GM21360 (cell line): ENCODE measurements around the gene CFAP206.
A peak's percentile ranks its signal among the peaks of the same experiment; 100 is the strongest.

Experiments used
- ATAC-seq: cut with Tn5 transposase; IDR thresholded peaks from one replicate; pipeline ENCODE4 v1.9.1; 2021; ENCODE audit warnings: mild to moderate bottlenecking, moderate library complexity; ENCODE audit not compliant: unreplicated experiment

Gene CFAP206

DNA sequence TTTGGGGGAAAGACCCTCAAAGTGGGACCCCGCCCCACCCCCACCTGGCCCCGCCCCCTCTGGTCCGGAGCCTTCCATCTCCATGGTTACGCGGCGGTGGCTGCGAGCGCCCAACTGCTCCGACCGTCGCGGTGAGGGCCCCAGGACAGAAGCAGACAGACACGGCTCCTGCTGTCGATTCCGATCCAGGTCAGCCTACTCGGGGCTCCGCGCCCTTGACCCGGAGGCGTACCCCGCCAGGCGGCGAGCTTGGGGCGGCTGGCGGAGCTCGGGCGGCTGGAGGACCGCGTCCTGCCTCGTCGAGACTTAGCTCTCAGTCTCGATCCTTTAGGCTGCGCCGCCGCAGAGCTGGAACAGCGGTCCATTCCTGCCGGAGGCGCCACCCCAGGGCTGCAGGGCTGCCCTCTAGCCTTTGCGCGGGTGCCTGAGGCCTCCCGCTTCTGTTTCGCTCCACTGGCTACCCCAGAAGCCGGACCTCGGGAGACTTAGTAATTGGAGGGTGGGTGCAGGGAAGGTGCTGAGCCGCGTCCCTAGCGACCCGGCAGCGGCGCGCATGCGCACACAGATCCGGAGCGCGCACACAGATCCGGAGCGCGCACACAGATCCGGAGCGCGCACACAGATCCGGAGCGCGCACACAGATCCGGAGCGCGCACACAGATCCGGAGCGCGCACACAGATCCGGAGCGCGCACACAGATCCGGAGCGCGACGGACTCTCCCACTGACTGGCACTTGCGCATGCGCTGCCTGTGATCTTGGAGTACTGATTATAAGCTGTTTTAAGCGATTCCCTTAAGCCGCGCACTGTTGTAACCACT is at the start of gene CFAP206:
CFAP206 (plus strand) TSS at position 72 of the 820 bp plus-strand sequence. CDS start 1,868 bp downstream, outside the sequence.
- ATAC-seq = peak; percentile 87

- ATAC-seq = no peak
Measured at GRCh38 chr6:87364602-87365252, 43.0 kb upstream of the CFAP206 start.

DNA sequence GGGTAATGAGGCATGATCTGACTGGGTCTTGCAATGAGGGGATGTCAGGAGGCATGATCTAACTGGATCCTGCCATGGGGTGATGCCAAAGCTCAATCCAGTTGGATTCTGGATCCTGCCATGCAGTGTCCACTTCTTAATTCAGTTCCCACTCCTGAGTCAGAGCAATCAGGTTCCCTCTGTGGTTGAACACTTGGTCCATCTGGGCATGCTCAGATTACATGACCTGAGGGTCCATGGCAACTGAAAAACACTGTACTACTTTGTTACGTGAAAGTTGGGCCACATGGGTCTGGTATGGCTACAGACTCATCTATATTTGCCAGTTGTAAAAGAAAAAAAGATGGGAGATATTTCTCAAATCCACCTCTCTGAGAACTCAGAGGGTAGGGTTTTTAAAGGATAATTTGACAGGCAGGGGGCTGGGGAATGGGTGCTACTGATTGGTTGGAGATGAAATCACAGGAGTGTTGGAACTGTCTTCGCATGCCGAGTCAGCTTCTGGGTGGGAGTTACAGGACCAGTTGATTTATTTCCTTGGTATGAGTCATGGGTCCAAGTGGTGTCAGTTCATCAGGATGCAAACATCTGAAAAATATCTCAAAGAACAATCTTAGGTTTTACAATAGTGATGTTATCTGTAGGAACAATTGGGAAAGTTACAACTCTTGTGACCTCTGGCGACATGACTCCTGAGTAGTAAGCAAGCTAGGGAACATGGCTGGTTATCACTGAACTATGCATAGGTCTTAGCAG is 41.5 kb upstream of the CFAP206 start:
- ATAC-seq = no peak

DNA sequence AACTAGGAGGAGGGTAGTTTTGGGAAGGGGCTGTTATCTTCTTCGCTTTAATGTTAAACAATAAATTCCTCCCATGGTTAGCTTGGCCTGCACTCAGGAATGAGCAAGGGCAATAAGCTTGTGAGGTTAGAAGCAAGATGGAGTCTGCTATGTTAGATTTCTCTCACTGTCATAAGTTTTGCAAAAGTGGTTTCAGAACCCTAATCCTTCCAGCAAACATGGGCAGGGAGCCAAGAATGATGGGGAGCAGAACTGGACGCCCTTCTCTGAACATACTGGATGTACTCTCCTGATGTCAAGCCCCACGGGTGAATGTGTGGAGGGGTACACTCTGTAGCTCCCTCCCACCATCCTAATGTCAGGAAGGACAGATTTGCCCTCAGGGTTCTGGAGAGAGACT is 40.9 kb upstream of the CFAP206 start:
- no peak for ATAC-seq

DNA sequence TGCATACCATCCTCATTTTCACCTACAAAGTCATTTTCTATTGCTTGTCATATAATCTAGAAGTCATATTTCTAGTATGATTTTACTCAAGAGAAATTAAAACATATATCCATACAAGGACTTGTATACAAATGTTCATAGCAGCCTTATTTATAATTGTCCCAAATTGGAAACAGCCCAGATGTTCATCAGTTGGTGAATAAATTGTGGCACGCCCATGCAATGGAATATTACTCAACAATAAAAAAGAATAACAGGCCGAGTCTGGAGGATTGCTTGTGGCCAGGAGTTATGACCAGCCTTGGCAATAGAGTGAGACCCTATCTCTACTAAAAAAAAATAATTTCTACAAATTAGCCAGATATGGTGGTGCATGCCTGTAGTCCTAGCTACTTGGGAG is 34.4 kb upstream of the CFAP206 start:
- ATAC-seq = no peak

DNA sequence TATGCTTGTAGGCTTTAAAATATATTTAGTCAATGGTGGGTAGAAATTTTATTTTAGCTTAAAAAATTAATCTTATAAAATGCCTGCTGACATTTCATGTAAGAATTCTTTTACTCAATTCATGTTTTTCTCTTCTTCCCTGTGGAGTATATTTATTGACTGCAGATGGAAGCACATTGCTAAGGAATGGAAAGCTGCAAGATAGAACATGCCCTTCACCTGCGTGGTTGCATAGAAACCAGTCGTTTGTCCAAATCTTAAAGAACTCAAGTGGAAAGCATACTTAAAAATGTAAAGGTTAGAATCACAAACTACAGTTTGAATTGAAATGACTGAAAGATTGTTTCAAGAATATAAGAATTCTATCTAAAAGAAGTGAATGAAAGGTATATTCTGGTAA is 32.5 kb upstream of the CFAP206 start:
- no peak for ATAC-seq

GRCh38 chr6:87376643-87377042 is 31.1 kb upstream of the CFAP206 start:
- no peak for ATAC-seq

GRCh38 chr6:87378947-87379346 is 28.8 kb upstream of the CFAP206 start:
- ATAC-seq = no peak

DNA sequence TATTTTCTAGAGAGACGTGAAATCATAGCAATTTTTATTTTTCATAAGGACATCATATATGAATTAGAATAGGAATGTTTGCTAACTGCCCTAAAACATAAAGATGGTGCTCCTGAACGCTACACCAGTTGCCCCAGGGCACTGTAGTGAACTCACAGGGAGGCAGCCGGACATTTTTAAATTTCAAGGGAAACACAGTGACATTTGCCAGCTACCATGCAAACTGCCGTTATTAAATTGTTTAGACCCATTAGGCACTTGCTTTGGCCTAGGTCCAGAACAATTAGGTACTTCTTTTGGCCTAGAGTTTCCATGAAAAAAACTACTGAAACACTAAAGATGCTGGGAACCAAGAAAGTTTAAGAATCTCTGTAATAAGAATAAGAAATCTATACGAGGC is 24.9 kb upstream of the CFAP206 start:
- ATAC-seq = no peak

- no peak for ATAC-seq
Measured at GRCh38 chr6:87384038-87384437, 23.7 kb upstream of the CFAP206 start.

GRCh38 chr6:87384449-87384848 is 23.3 kb upstream of the CFAP206 start:
- no peak for ATAC-seq

- ATAC-seq = peak; percentile 73
Measured at GRCh38 chr6:87391334-87391733, 16.4 kb upstream of the CFAP206 start.

DNA sequence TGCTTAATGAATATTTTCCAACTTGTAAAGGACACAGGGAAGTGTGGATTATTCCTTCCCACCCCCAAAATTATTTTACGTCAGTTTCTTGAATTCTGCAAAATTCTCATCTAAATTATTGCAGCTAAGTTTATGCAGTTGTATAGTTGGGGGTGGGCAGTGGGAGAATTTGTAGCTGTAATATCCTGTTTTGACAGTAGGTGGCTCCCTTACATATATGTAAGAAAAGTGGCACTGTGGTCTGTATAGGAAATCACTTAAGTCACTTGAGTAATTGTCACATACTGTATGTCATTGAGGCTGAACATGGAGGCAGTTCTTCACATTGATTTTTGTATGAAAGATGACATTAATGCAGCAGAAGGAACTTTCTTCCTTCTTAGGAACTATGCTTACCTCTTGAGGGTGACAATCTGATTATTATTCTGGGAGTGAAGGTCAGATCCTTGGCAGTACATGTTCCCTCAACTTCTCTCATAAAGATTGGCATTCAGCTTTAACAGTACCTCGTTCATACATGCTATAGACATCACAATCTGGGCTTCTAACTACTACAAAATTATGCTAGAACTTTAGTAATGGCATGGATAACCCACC is 14.6 kb upstream of the CFAP206 start:
- ATAC-seq = no peak

- ATAC-seq = no peak
Measured at GRCh38 chr6:87395431-87395830, 12.3 kb upstream of the CFAP206 start.

DNA sequence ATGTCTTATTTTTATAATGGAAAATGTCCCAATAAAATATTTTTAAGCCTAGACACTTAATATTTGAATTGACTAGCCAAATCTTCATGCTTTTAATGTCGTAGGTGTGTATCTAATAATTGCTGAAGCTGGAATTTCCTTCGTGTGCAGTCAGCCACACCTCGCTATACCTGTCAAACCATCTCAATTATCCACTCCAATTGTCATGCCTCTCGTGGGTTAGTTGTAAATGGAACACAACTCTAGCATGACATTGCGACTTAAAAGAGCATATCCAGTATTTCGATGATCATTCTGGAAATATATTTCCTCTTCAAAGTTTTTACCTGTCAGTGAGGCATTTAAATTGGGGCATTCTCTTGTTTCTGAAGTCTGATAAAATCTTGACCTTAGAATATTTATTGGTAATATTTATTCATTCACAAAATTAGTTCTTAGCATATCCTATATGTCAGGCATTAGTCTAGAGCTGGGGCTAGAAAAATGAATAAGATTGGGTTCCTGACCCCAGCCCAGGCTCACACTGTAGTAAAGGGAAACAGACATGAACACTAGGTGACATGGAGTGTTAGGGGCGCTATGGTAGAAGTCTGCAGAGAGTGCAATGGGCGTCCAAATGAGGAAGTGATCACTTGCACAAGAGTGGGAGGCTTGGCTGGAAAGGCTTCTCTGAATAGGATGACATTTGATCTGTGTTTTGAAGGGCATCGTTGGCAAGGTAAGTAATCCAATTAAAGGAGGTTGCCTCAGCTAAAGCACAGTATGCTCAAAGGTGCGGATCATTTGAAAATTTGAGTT is 11.0 kb upstream of the CFAP206 start:
- ATAC-seq = peak; percentile 94

- no peak for ATAC-seq
Measured at GRCh38 chr6:87397656-87398055, 10.1 kb upstream of the CFAP206 start.

GRCh38 chr6:87401832-87402231 is 5.9 kb upstream of the CFAP206 start:
- no peak for ATAC-seq

DNA sequence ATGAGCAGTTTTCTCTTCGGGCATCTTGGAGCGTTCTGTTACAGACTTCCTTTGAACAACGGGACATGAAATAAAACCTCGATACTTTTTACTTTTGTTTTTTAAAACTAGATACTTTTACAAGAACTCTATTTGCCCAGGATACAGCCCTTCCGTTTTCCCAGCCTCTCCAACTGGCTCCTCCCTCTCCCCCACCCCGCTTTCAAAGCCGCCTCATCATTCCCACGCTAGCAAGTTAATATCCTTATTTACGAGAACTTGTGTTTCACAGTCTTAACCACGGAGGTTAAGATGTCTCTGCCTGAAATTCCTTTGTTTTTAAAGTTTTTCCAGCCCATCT is 241 bp upstream of the CFAP206 start:
- ATAC-seq = peak; percentile 17

DNA sequence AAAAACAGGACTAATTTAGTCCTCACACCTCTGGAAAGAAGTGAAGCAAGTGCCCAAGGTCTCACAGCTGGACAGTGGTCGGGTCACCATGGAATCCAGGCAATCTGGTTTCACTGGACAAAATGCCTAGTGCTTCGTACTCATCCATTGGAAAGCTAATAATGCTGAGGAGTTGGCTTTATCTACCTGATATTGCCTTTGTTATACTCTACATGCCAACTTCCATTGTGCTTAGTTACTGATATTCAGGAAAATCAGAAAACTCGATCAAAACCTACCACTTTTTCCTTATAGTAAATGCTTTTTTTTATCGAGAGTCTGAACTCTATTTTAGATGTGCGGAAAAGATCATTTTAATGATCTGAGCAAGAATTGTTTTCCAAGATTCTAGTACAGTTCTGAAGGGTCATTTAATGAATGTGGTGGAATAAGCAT is 966 bp downstream of the CFAP206 start:
- no peak for ATAC-seq

GRCh38 chr6:87419266-87419665 is 11.5 kb downstream of the CFAP206 start:
- no peak for ATAC-seq

DNA sequence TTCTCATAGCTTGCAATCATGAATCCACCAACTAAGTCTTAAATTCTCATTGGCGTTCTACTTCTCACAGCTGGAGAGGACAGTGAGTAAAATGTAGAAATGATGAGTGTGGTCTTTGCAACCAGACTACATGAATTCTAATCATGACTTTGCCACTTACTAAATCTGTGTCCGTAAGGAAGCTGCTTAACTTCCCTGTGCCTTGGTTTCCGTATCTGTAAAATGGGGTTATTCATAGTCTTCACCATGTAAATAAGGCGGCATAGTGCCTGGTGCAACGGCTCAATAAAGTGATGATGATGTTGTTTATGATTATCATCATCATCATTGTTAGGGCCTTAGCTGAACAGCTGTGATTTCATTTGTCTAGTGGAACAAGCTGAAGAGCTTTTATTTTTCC is 12.6 kb downstream of the CFAP206 start:
- ATAC-seq = no peak
